Measurements from ENCODE around the gene SOX12. TPM values are rescaled to one million over a fixed set of nuclear protein-coding genes. Genes with fewer than 3 reads are reported as not detected.
"Not testable (repeated sequence)": the region's sequence is repeated elsewhere in the genome, so short reads cannot be mapped to it uniquely, and the experiment has no call there.

The SOX12 gene
- total and polyA plus RNA-seq, 5 donors from 2014 or later, result 0.29 to 4.9 (median 0.43) TPM

- no peaks in the 10 kb centered on the region for H3K27me3 Mint-ChIP-seq
- no peak overlapping the region for H3K27ac Mint-ChIP-seq
- no peak overlapping the region for H3K4me3 ChIP-seq (ENCODE audit: low read depth, low read length)
- H3K36me3 Mint-ChIP-seq, result no peaks in the 10 kb centered on the region
- H3K4me3 Mint-ChIP-seq, result peak overlapping the region in 2 of 4 donors; percentile 24 to 43
- H3K27ac ChIP-seq (ENCODE audit: insufficient read depth, low read length, poor library complexity, severe bottlenecking), result no peak overlapping the region
- peaks cover 0 to 14% (median 5%) of the 10 kb centered on the region in 4 donors for H3K4me1 Mint-ChIP-seq
- DNase-seq (peak; percentile 69 to 86 (median 83)), ATAC-seq (ENCODE audit: low read depth in 2 of 2) (peak; percentile 98)
- no peaks in the 10 kb centered on the region for H3K36me3 ChIP-seq (ENCODE audit: control insufficient read depth, insufficient read depth, low read length)
- no peaks in the 10 kb centered on the region for H3K9me3 ChIP-seq (ENCODE audit: control insufficient read depth in 2 of 2, low read length in 2 of 2)
- no peaks in the 10 kb centered on the region for H3K27me3 ChIP-seq (ENCODE audit: control insufficient read depth, insufficient read depth, low read length)
- peaks cover 0 to 1% (median 0%) of the 10 kb centered on the region in 7 donors for H3K9me3 Mint-ChIP-seq
- H3K4me1 ChIP-seq (ENCODE audit: control insufficient read depth, insufficient read depth, low read length, poor library complexity, severe bottlenecking), result peaks cover 5% of the 10 kb centered on the region
Measured at GRCh38 chr20:354298-354977, 29.1 kb downstream of the SOX12 start.

GRCh38 chr20:356154-356553 lies 30.8 kb downstream of the SOX12 start:
- not testable (repeated sequence) for H3K36me3 ChIP-seq (ENCODE audit: control insufficient read depth, insufficient read depth, low read length); H3K36me3 Mint-ChIP-seq; H3K4me3 ChIP-seq (ENCODE audit: low read depth, low read length); H3K27ac Mint-ChIP-seq; H3K27ac ChIP-seq (ENCODE audit: insufficient read depth, low read length, poor library complexity, severe bottlenecking); H3K9me3 ChIP-seq (ENCODE audit: control insufficient read depth in 2 of 2, low read length in 2 of 2); H3K27me3 ChIP-seq (ENCODE audit: control insufficient read depth, insufficient read depth, low read length); H3K9me3 Mint-ChIP-seq; DNase-seq; H3K27me3 Mint-ChIP-seq; H3K4me1 ChIP-seq (ENCODE audit: control insufficient read depth, insufficient read depth, low read length, poor library complexity, severe bottlenecking); ATAC-seq (ENCODE audit: low read depth in 2 of 2); H3K4me3 Mint-ChIP-seq
- H3K4me1 Mint-ChIP-seq, result peaks cover 0 to 14% (median 5%) of the 10 kb centered on the region in 4 donors

- Histone ChIP-seq H3K4me3 (ENCODE audit: low read depth, low read length) (no peak overlapping the region), H3K36me3 (ENCODE audit: control insufficient read depth, insufficient read depth, low read length) (no peaks in the 10 kb centered on the region), H3K27me3 (ENCODE audit: control insufficient read depth, insufficient read depth, low read length) (no peaks in the 10 kb centered on the region), H3K27ac (ENCODE audit: insufficient read depth, low read length, poor library complexity, severe bottlenecking) (no peak overlapping the region), H3K9me3 (ENCODE audit: control insufficient read depth in 2 of 2, low read length in 2 of 2) (no peaks in the 10 kb centered on the region), H3K4me1 (ENCODE audit: control insufficient read depth, insufficient read depth, low read length, poor library complexity, severe bottlenecking) (peaks cover 5% of the 10 kb centered on the region)
- no peaks in the 10 kb centered on the region for H3K36me3 Mint-ChIP-seq
- H3K4me1 Mint-ChIP-seq, result peaks cover 0 to 14% (median 5%) of the 10 kb centered on the region in 4 donors
- no peak overlapping the region for H3K27ac Mint-ChIP-seq
- H3K27me3 Mint-ChIP-seq, result no peaks in the 10 kb centered on the region
- no peak overlapping the region for H3K4me3 Mint-ChIP-seq
- DNase-seq (no peak), ATAC-seq (ENCODE audit: low read depth in 2 of 2) (no peak)
- H3K9me3 Mint-ChIP-seq, result peaks cover 0 to 1% (median 0%) of the 10 kb centered on the region in 7 donors
Measured at GRCh38 chr20:356745-357144, 31.4 kb downstream of the SOX12 start.

GRCh38 chr20:358891-359555 lies 33.7 kb downstream of the SOX12 start:
- H3K9me3 Mint-ChIP-seq, result no peaks in the 10 kb centered on the region
- H3K27ac Mint-ChIP-seq, result peak overlapping the region in 1 of 3 donors; percentile 51
- H3K27me3 Mint-ChIP-seq, result no peaks in the 10 kb centered on the region
- Histone ChIP-seq H3K9me3 (ENCODE audit: control insufficient read depth in 2 of 2, low read length in 2 of 2) (no peaks in the 10 kb centered on the region), H3K4me1 (ENCODE audit: control insufficient read depth, insufficient read depth, low read length, poor library complexity, severe bottlenecking) (peaks cover 9% of the 10 kb centered on the region), H3K27ac (ENCODE audit: insufficient read depth, low read length, poor library complexity, severe bottlenecking) (no peak overlapping the region), H3K36me3 (ENCODE audit: control insufficient read depth, insufficient read depth, low read length) (no peaks in the 10 kb centered on the region), H3K4me3 (ENCODE audit: low read depth, low read length) (no peak overlapping the region), H3K27me3 (ENCODE audit: control insufficient read depth, insufficient read depth, low read length) (no peaks in the 10 kb centered on the region)
- H3K4me3 Mint-ChIP-seq, result no peak overlapping the region
- H3K36me3 Mint-ChIP-seq, result no peaks in the 10 kb centered on the region
- H3K4me1 Mint-ChIP-seq, result peaks cover 0 to 12% (median 7%) of the 10 kb centered on the region in 4 donors
- DNase-seq (no peak), ATAC-seq (ENCODE audit: low read depth in 2 of 2) (no peak)

GRCh38 chr20:361561-361960 lies 36.2 kb downstream of the SOX12 start:
- Mint-ChIP-seq H3K36me3 (no peaks in the 10 kb centered on the region), H3K27ac (no peak overlapping the region), H3K9me3 (no peaks in the 10 kb centered on the region), H3K4me1 (peaks cover 6 to 29% (median 17%) of the 10 kb centered on the region in 4 donors), H3K27me3 (no peaks in the 10 kb centered on the region), H3K4me3 (no peak overlapping the region)
- no peak for ATAC-seq (ENCODE audit: low read depth in 2 of 2)
- Histone ChIP-seq H3K9me3 (ENCODE audit: control insufficient read depth in 2 of 2, low read length in 2 of 2) (no peaks in the 10 kb centered on the region), H3K4me1 (ENCODE audit: control insufficient read depth, insufficient read depth, low read length, poor library complexity, severe bottlenecking) (peaks cover 20% of the 10 kb centered on the region), H3K27ac (ENCODE audit: insufficient read depth, low read length, poor library complexity, severe bottlenecking) (no peak overlapping the region), H3K27me3 (ENCODE audit: control insufficient read depth, insufficient read depth, low read length) (no peaks in the 10 kb centered on the region), H3K4me3 (ENCODE audit: low read depth, low read length) (no peak overlapping the region), H3K36me3 (ENCODE audit: control insufficient read depth, insufficient read depth, low read length) (no peaks in the 10 kb centered on the region)
- DNase-seq, result no peak

GRCh38 chr20:362271-363254 lies 37.2 kb downstream of the SOX12 start:
- Mint-ChIP-seq H3K4me3 (no peak overlapping the region), H3K27ac (peak overlapping the region in 2 of 3 donors; percentile 28 to 51)

GRCh38 chr20:363319-364078 lies 38.1 kb downstream of the SOX12 start:
- no peaks in the 10 kb centered on the region for H3K9me3 ChIP-seq (ENCODE audit: control insufficient read depth in 2 of 2, low read length in 2 of 2)
- no peak overlapping the region for H3K27ac ChIP-seq (ENCODE audit: insufficient read depth, low read length, poor library complexity, severe bottlenecking)
- peaks cover 20% of the 10 kb centered on the region for H3K4me1 ChIP-seq (ENCODE audit: control insufficient read depth, insufficient read depth, low read length, poor library complexity, severe bottlenecking)
- Mint-ChIP-seq H3K4me3 (no peak overlapping the region), H3K27me3 (no peaks in the 10 kb centered on the region), H3K9me3 (peaks cover 0 to 1% (median 0%) of the 10 kb centered on the region in 7 donors), H3K4me1 (peaks cover 6 to 38% (median 18%) of the 10 kb centered on the region in 4 donors), H3K36me3 (no peaks in the 10 kb centered on the region), H3K27ac (peak overlapping the region in 2 of 3 donors; percentile 10 to 42)
- DNase-seq (no peak), ATAC-seq (ENCODE audit: low read depth in 2 of 2) (no peak)
- H3K4me3 ChIP-seq (ENCODE audit: low read depth, low read length), result no peak overlapping the region
- no peaks in the 10 kb centered on the region for H3K36me3 ChIP-seq (ENCODE audit: control insufficient read depth, insufficient read depth, low read length)
- H3K27me3 ChIP-seq (ENCODE audit: control insufficient read depth, insufficient read depth, low read length), result no peaks in the 10 kb centered on the region

More at GRCh38 chr20:362271-363254, 37.2 kb downstream of the SOX12 start:
- peaks cover 0 to 1% (median 0%) of the 10 kb centered on the region in 7 donors for H3K9me3 Mint-ChIP-seq
- peak in 1 of 3 donors; percentile 69 for DNase-seq
- Histone ChIP-seq H3K4me3 (ENCODE audit: low read depth, low read length) (no peak overlapping the region), H3K4me1 (ENCODE audit: control insufficient read depth, insufficient read depth, low read length, poor library complexity, severe bottlenecking) (peaks cover 20% of the 10 kb centered on the region), H3K27me3 (ENCODE audit: control insufficient read depth, insufficient read depth, low read length) (no peaks in the 10 kb centered on the region), H3K9me3 (ENCODE audit: control insufficient read depth in 2 of 2, low read length in 2 of 2) (no peaks in the 10 kb centered on the region), H3K36me3 (ENCODE audit: control insufficient read depth, insufficient read depth, low read length) (no peaks in the 10 kb centered on the region), H3K27ac (ENCODE audit: insufficient read depth, low read length, poor library complexity, severe bottlenecking) (no peak overlapping the region)
- no peaks in the 10 kb centered on the region for H3K36me3 Mint-ChIP-seq
- no peaks in the 10 kb centered on the region for H3K27me3 Mint-ChIP-seq
- peak; percentile 39 to 46 for ATAC-seq (ENCODE audit: low read depth in 2 of 2)
- H3K4me1 Mint-ChIP-seq, result peaks cover 6 to 35% (median 18%) of the 10 kb centered on the region in 4 donors

Data from CD4-positive, CD25-positive, alpha-beta regulatory T cell (primary cell).